HS-5 (cell line): ENCODE data around the gene MARK3.

ENCODE experiments used
- DNase-seq: peaks from one replicate; pipeline ENCODE4 v3.0.0-alpha.2; 2012; ENCODE audit warnings: low read depth

MARK3 gene

DNA sequence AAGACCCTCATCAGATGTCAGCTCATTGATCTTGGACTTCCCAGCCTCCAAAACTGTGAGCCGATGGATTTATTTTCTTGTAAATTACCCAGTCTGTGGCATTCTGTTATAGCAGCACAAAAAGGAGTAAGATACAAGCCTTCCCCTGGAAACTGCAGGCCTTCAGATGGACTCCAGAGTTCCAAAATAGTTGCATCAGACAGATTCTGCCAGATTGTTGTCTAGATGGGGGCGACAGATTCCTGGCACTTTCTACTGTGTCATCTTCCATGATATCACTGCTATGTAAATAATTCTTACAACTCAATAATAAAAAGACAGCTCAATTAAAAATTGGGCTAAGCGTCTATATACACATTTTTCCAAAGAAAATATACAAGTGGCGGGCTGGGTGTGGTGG, 17.2 kb upstream of the MARK3 start:
- DNase-seq = no peak

GRCh38 chr14:103370087-103370486, 15.1 kb upstream of the MARK3 start:
- no peak for DNase-seq

DNA sequence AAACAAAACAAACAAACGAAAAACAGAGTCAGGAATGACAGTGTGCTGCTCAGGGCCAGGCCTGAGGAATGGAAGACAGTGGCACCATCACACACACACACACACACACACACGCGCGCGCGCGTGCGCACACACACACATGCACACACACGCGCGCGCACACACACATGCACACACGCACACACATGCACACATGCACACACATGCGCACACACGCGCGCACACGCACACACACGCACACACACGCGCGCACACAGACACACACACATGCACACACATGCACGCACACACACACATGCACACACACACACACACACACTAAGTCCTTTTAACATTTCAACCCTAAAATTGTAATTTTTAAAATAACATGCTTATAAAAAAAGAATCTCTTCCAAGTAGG, 13.2 kb upstream of the MARK3 start:
- no peak for DNase-seq

DNA sequence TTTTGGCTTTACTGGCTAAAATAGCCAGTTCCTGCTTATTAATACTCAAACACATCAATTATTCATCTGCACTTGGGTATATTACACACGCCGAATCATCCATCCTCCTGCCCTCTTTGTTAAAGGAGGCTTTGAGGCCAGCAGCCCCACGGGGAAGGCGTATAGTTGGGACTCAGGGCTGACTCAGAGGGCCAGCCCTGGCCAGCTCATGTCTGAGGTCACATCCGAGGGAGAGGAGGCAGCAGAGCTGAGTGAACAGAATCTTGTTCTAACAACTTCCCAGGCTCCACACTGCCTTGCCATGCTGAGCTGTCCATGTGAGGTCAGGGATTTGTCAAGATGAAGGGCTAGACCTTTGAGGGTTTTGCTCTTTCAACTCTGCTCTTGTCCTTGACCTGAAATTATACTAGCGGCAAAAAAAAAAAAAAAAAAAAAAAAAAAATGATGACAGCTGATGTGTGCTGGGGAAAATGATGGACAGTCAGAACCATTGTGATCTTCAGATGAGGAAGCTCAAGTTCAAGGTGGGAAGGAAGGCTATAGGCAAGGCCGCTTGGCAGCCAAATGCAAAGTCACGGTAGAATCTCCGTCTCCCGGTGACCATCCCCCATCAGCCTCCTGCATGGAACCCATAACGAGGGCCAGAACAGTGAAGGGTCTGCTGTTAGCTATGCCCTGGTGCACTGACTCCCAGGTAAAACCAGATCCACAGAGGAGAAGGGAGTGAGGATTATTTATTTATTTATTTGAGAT, 12.5 kb upstream of the MARK3 start:
- peak; percentile 82 for DNase-seq

DNA sequence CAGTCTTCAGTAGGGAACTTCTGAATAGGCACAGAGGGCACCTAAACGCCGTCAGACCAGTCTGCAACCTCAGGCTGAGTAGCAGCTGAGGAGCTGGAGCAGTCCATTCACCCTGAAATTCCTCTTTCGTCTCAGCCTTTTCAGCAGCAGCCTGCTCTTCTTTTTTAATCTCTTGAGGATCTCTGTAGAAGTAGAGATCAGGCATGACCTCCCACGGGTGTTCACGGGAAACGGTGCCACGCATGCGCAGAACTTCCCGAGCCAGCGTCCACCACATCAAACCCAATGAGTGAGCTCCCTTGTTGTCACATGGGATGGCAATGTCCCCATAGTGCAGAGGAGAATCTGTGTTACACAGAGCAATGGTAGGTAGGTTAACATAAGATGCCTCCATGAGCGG, 11.1 kb upstream of the MARK3 start:
- no peak for DNase-seq

DNA sequence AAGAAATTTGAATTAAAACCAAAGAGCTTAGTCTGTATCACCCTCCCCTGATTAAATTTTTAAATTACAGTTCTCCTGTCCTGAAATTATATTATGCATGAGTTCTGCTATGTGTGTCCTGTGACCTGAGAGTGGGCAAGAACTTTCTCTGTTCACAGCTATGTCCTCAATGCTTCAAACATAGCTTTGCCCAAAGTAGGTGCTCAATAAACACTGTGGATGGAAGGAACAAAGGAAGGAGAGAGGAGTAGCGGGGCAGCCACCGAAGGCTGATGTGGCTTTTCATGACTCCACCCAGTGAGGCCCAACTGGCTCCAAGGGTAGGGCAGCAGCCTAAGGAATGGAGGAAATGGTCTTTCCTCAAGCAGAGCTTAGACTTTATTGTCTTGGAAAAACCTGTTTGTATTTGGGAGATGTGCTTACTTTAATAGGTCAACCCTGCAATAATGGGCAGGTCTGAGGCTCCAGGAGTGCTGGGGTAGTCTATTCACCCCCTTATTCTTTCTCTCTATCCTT, 7.6 kb upstream of the MARK3 start:
- no peak for DNase-seq

DNA sequence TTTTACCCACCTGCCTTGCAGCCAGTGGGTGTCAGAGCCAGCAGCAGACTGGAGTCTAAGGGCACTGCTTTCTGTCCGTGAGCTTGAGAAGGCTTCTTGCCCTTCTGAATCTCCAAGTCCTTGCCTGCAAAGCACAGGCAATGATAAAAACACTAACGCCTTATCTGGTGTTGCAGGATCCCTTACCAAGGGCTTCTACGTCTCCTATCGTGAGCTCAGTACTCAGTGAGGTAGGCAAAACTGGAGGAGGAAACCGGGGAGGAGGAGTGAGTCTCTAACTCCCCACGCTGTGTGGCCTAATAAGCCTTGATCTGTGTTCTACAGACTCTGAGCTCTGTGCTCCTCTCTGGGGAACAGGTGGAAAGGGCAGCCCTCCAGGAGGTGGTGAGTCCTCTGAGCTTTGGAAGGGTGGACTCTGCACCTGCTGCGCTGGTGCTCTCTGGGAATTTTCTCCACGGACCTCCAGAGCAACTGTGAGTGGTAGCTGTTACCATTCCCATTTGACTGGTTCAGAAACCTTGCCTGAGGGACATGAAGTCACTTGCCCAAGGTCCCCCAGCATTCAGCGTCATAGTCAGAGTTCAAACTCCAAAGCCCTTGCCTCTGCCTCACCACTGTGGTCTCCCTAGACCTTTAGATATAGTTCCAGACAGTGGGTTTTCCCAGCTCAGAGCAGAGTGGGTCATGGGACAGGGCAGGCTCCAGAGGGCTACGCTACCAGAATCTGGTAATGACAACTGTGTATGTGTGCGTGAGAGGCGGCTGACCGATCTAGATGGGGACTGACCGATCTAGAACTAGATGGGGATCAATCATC, 7.0 kb upstream of the MARK3 start:
- DNase-seq = no peak

DNA sequence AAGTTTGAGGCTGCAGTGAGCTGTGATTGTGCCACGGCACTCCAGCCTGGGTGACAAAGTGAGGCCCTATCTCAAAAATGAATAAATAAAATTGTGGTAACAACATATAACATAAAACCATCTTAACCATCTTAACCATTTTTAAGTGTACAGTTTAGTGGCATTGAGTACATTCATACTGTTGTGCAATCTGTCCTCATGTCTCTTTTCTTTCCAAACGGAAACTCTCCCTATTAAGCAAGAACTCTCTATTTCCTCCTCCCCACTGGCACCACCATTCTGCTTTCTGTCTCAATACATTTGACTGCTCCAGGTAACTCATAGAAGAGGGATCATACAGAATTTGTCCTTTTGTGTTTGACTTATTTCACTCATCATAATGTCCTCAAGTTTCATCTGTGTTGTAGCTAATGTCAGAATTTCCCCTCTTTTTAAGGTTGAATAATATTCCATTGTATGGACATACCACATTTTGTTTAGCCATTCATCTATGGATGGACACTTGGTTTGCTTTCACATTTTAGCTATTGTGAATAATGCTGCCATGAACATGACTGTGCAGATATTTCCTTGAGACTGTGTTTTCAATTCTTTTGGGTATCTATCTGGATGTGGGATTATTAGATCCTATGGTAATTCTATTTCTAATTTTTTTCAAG, 4.4 kb upstream of the MARK3 start:
- no peak for DNase-seq

GRCh38 chr14:103382376-103382775, 2.8 kb upstream of the MARK3 start:
- DNase-seq = no peak

DNA sequence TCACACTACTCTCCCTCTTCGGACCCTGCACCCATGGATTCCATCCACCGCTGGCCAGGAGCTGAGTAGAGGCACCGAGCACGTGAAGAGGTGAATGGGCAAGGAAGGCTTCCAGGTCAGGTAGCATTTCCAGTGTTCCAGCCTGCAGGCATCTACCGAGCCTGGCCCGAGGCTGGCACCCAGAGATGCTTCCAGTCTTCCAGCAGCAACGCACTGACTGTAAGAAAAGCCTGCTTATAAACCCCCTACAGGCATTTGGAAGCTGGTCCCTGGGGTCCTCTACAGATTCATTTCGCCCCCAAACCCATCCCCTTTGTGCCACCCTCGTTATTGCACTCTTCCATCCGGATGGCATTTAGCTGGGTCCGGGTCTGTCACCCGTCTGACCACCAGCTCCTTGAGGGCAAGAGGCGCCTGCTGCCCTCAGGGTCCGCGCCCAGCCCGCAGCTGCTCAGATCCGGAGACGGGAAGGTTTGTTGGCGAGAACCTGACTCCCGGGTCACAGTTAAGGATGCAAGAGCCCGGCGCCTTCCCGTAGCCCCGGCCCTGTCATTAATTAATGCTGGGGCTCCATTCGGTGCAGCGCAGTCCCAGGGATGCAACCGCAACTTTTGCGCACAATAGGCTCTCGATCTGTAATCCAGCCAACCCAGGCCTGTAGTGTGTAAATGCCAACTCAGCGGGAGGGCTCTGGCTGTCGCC, 614 bp upstream of the MARK3 start:
- DNase-seq = no peak

- DNase-seq = no peak
Observed at GRCh38 chr14:103385929-103386712, 906 bp downstream of the MARK3 start.

DNA sequence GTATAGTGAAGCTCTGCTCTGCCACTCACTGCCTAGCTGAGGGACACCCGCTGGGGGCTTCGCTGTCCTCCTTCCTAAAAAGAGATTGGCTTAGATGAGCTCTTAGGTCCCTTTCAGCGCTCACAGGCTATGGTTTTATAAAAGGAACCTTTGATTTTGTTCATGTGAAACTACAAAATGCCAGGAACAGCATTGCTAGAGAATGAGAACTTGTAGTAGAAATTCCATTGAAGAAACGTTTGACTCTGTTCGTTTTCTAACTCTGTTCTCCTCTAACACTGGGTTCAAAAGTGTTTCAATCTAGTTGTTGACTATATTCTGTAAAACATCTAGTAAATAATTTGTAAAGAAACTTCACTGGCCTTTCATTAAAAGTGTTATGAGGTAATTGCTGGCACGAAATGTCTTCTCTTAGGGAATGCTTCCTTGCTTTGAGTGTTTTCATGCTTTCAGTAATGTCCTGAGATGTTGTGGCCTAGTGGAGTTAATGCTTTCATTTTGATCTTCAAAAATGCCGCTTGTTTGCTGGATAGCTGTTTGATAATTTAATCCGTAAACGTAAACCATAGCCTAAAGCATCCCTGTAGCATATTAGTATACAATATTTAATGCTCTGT, 1.6 kb downstream of the MARK3 start:
- no peak for DNase-seq

DNA sequence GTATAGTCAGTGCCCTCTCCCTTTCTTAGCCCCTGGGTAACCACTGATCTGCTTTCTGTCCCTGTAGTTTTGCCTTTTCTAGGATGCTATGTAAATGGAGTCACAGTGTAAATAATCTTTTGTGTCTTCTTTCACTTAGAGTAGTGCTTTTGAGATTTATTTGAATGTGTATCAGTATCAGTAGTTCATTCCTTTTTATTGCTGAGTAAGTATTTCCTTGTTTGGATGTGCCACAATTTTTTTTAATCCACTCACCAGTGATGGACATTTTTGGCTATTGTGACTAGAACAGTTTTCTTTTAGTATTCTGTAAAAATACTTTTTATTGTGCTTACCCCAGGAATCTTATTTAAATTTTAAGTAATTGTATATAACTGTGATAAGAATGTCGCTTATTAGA, 3.4 kb downstream of the MARK3 start:
- DNase-seq = no peak

DNA sequence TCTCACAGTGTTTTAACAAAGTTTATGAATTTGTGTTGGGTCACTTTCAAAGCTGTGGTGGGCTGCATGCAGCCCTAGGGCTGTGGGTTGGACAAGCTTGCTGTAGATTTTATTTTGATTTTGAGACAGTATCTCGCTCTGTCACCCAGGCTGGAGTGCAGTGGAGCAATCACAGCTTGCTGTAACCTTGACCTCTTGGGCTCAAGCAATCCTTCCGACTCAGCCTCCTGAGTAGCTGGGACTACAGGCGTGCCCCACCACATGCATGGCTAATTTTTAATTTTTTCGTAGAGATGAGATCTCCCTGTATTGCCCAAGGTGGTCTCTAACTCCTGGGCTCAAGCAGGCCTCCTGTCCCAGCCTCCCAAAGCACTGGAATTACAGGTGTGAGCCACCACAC, 5.4 kb downstream of the MARK3 start:
- no peak for DNase-seq

DNA sequence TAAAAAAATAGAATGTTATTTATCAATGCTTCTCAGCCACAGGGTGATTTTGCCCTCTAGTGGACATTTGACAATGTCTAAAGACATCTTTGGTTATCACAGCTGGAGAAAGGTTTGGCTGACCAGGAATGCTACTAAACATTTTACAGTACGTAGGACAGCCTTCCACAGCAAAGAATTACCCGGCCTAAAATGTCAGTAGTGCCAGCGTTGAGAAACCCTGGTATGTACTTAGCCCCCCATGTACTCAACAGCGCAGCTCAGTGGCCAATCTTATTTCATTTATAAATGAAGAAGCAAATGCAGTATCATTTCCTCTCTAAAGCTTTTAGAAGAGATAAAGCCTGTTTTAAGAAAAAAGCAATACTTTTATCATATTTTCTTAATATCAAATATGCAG, 5.8 kb downstream of the MARK3 start:
- DNase-seq = no peak

- no peak for DNase-seq
Observed at GRCh38 chr14:103392106-103392505, 6.9 kb downstream of the MARK3 start.

- no peak for DNase-seq
Observed at GRCh38 chr14:103392572-103392971, 7.4 kb downstream of the MARK3 start.

DNA sequence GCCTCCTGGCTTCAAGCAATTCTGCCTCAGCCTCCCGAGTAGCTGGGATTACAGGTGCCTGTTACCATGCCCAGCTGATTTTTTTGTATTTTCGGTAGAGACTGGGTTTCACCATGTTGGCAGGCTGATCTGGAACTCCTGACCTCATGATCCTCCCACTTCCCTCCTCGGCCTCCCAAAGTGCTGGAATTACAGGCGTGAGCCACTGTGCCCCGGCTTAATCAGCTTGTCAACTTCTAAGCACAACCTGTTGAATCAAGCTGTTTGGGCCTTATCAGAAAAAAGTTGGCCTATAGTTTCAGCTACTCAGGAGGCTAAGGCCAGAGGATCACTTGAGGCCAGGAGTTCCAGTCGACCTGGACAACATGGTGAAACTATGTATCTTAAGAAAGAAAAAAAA, 7.9 kb downstream of the MARK3 start:
- DNase-seq = no peak

GRCh38 chr14:103393676-103394626, 8.7 kb downstream of the MARK3 start:
- no peak for DNase-seq

- DNase-seq = no peak
Observed at GRCh38 chr14:103395244-103395643, 10.0 kb downstream of the MARK3 start.
